ENCODE results near the gene ADI1. TPM values are rescaled to one million over a fixed set of nuclear protein-coding genes. Genes with fewer than 3 reads are reported as not detected.

The ADI1 gene
- total and polyA plus RNA-seq, 2 of the 4 experiments (the other 2 are of a cell fraction): 43.2 to 46.0 TPM

DNA sequence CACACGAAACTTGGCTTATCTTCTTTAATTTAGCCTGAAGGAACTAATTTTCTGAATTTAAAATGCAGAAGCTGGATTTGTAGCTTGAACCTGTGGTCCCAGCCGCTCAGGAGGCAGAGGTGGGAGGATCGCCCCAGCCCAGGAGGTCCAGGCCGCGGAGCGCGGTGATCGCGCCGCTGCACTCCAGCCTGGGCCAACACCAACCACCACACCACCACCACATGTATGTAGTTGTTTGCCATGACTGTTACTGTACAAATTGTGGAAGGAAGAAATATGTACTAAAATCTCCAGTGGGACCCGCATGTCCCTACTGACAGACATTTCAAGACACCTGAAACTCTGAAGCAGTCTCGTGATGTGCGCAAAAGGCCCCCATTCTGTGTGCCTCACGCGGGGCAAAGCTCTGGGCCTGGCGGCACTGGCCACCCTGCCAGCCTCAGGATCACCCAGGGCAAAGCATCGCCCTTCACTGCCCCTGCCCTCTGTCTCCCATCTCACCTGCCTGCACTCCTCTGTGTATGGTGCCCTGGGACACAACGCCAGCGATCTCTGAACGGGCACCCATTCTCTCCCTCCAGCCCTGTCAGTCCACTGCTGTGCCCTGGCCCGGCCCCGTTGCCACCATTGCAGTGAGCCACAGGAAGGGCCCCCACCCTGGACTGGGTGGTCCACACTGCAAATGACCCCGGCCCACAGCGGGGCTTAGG lies 10.1 kb upstream of the ADI1 start:
- in situ Hi-C loops (cut with MboI; ENCODE audit: low sequenced_read_pairs) (no loop called here), intact Hi-C loops (cut with micrococcal nuclease) (no loop called here)

More for the DNA sequence above, 10.1 kb upstream of the ADI1 start:
- Histone ChIP-seq H3K56ac (ENCODE audit: extremely low read depth, insufficient read depth, low read length) (no peak overlapping the region), H3K9me1 (ENCODE audit: insufficient read depth, low read length) (peaks cover 11% of the 10 kb centered on the region), H3K4me3 (ENCODE audit: insufficient read depth, low read depth, low read length) (no peak overlapping the region), H3K18ac (ENCODE audit: low read depth, low read length) (no peak overlapping the region), H3K27ac (ENCODE audit: insufficient read depth, low read length) (no peak overlapping the region), H3K4me1 (ENCODE audit: control insufficient read depth, insufficient read depth, low read length) (peaks cover 3% of the 10 kb centered on the region; the same call in 1 of the 2 replicates), H3K4me2 (ENCODE audit: low read depth, low read length) (no peak overlapping the region), H2AFZ (replicated peaks; ENCODE audit: low read length, poor library complexity) (no peak overlapping the region), H3K23ac (ENCODE audit: low read depth, low read length) (no peak overlapping the region), H2AK5ac (ENCODE audit: low read depth, low read length) (no peak overlapping the region; the same call in 1 of the 2 replicates), H3K9ac (ENCODE audit: low read depth, low read length) (no peak overlapping the region), H4K91ac (ENCODE audit: insufficient read depth, low read depth, low read length) (no peak overlapping the region), H4K8ac (ENCODE audit: low read depth in 2 of 2, low read length in 2 of 2) (no peak overlapping the region), H2BK5ac (ENCODE audit: low read depth, low read length, poor library complexity, severe bottlenecking) (no peak overlapping the region), H3K27me3 (ENCODE audit: control insufficient read depth, insufficient read depth, low read length) (no peaks in the 10 kb centered on the region), H3K4ac (ENCODE audit: low read depth, low read length) (no peak overlapping the region), H4K5ac (ENCODE audit: low read depth, low read length) (no peak overlapping the region), H2BK20ac (ENCODE audit: low read depth, low read length) (no peak overlapping the region), H2AK9ac (replicated peaks; ENCODE audit: low read depth, low read length, poor library complexity) (no peak overlapping the region), H2BK15ac (ENCODE audit: low read depth, low read length) (no peak overlapping the region), H3K9me3 (ENCODE audit: control insufficient read depth, insufficient read depth, low read length) (no peaks in the 10 kb centered on the region), H2BK120ac (ENCODE audit: low read depth, low read length) (no peak overlapping the region), H3K36me3 (ENCODE audit: control insufficient read depth, insufficient read depth, low read length) (no peaks in the 10 kb centered on the region), H3K14ac (replicated peaks; ENCODE audit: low read depth, low read length) (no peak overlapping the region), H4K20me1 (ENCODE audit: insufficient read depth, low read length) (no peaks in the 10 kb centered on the region), H3K79me1 (ENCODE audit: low read depth in 1 of 2, low read length in 2 of 2) (peaks cover 0 to 7% of the 10 kb centered on the region in 2 experiments; a peak in 1 of 4 replicates)
- dilution Hi-C loops (cut with HindIII; ENCODE audit: low sequenced_read_pairs, unreplicated experiment): no loop called here
- DNase-seq: no peak
- BruUV-seq (replicated peaks): no TSS peak
- ChIA-PET CTCF (no interaction called here), POLR2A (ENCODE audit: unreplicated experiment) (no interaction called here)
- WGBS, 2 experiments (ENCODE audit: extremely low coverage in 2 of 2, insufficient read length in 1 of 2): 100% methylated on average over 9 of the region's 24 CpGs; no CpG with 5 or more reads in 1 of the 2 experiments
- TF ChIP-seq NFE2L2 (IDR thresholded peaks at IDR 0.05; ENCODE audit: low read depth, low read length) (no peak), MAZ (IDR thresholded peaks at IDR 0.05; ENCODE audit: borderline replicate concordance, low read depth, low read length) (no peak), SMC3 (IDR thresholded peaks at IDR 0.05; ENCODE audit: low read depth, low read length) (no peak), BHLHE40 (IDR thresholded peaks at IDR 0.05; ENCODE audit: low read depth, low read length) (no peak), CHD1 (IDR thresholded peaks at IDR 0.05; ENCODE audit: low read depth, low read length) (no peak), MAFK (IDR thresholded peaks at IDR 0.05; ENCODE audit: low read depth, low read length) (no peak), RFX5 (IDR thresholded peaks at IDR 0.05; ENCODE audit: low read depth, low read length) (no peak), CEBPB (IDR thresholded peaks at IDR 0.05; ENCODE audit: low read depth, low read length) (no peak), POLR2A (IDR thresholded peaks at IDR 0.05; ENCODE audit: low read depth, low read length) (no peak), RCOR1 (IDR thresholded peaks at IDR 0.05; ENCODE audit: insufficient replicate concordance, low read length) (no peak)
- TF ChIP-seq, protein P1, sequence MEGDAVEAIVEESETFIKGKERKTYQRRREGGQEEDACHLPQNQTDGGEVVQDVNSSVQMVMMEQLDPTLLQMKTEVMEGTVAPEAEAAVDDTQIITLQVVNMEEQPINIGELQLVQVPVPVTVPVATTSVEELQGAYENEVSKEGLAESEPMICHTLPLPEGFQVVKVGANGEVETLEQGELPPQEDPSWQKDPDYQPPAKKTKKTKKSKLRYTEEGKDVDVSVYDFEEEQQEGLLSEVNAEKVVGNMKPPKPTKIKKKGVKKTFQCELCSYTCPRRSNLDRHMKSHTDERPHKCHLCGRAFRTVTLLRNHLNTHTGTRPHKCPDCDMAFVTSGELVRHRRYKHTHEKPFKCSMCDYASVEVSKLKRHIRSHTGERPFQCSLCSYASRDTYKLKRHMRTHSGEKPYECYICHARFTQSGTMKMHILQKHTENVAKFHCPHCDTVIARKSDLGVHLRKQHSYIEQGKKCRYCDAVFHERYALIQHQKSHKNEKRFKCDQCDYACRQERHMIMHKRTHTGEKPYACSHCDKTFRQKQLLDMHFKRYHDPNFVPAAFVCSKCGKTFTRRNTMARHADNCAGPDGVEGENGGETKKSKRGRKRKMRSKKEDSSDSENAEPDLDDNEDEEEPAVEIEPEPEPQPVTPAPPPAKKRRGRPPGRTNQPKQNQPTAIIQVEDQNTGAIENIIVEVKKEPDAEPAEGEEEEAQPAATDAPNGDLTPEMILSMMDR (conservative IDR thresholded peaks at IDR 0.05; ENCODE audit: low read depth, low read length): no peak
- TF ChIP-seq, protein P2, sequence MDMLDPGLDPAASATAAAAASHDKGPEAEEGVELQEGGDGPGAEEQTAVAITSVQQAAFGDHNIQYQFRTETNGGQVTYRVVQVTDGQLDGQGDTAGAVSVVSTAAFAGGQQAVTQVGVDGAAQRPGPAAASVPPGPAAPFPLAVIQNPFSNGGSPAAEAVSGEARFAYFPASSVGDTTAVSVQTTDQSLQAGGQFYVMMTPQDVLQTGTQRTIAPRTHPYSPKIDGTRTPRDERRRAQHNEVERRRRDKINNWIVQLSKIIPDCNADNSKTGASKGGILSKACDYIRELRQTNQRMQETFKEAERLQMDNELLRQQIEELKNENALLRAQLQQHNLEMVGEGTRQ (IDR thresholded peaks at IDR 0.05; ENCODE audit: low read depth, low read length): no peak
- ATAC-seq (ENCODE audit: low read depth): no peak

Data from IMR-90 (cell line).